ENCODE measurements around the gene IGSF21. TPM values are rescaled to one million over a fixed set of nuclear protein-coding genes. Genes with fewer than 3 reads are reported as not detected.

IGSF21 gene
- polyA plus RNA-seq, 2 of the 4 experiments (the other 2 are of a cell fraction) = not detected

- H3K4me2 ChIP-seq = no peak overlapping the region
- 100% methylated on average over 1 of the region's 1 CpG for WGBS (ENCODE audit: missing lambda C conversion rate)
- H3K4me1 ChIP-seq = no peaks in the 10 kb centered on the region
- FAIRE-seq = no peak
- DNase-seq (ENCODE audit: low read depth in 1 of 2, low spot score in 1 of 2) = no peak
- POLR2A ChIA-PET = no interaction called here
- no peaks in the 10 kb centered on the region for H3K9me3 ChIP-seq
- TF ChIP-seq TP53 (CRISPR knock-in tag; IDR thresholded peaks at IDR 0.05) (no peak), MAX (IDR thresholded peaks at IDR 0.05) (no peak), ZNF302 (CRISPR knock-in tag; IDR thresholded peaks at IDR 0.05) (no peak), MAFK (IDR thresholded peaks at IDR 0.05; ENCODE audit: partially characterized antibody) (no peak), ZSCAN20 (CRISPR knock-in tag; IDR thresholded peaks at IDR 0.05) (no peak), CHD2 (IDR thresholded peaks at IDR 0.05; ENCODE audit: low read length, partially characterized antibody) (no peak)
- no peak overlapping the region for H3K4me3 ChIP-seq
- ATAC-seq = no peak
- CTCF ChIA-PET = no interaction called here
- H3K27ac ChIP-seq = no peak overlapping the region
These were observed 18.1 kb upstream of the IGSF21 start for GRCh38 chr1:18089488-18089887.

GRCh38 chr1:18090636-18091035, 17.0 kb upstream of the IGSF21 start:
- ChIA-PET CTCF (interaction anchor here (0.6 to 2.8 kb wide), 4 partner anchors 10 to 429 kb away, joined by 3 to 14 read pairs (median 3); no protein-coding TSS in a partner anchor), POLR2A (no interaction called here)
- Histone ChIP-seq H3K4me2 (no peak overlapping the region), H3K4me1 (no peaks in the 10 kb centered on the region), H3K9me3 (no peaks in the 10 kb centered on the region), H3K4me3 (no peak overlapping the region), H3K27ac (no peak overlapping the region)
- TF ChIP-seq RAD21 (conservative IDR thresholded peaks at IDR 0.05 in 1 of 2, IDR thresholded peaks at IDR 0.05 in 1 of 2) = no peak
- ATAC-seq (no peak), DNase-seq (ENCODE audit: low read depth in 1 of 2, low spot score in 1 of 2) (no peak), FAIRE-seq (no peak)
- 68% methylated on average over 5 of the region's 8 CpGs for WGBS (ENCODE audit: missing lambda C conversion rate)

GRCh38 chr1:18091660-18092446, 15.7 kb upstream of the IGSF21 start:
- CTCF ChIA-PET = interaction anchor here (1.1 to 2.8 kb wide), 2 partner anchors 9 to 430 kb away, joined by 3 to 14 read pairs; no protein-coding TSS in a partner anchor
- ATAC-seq (peak; percentile 62 to 66; a peak in 4 of 6 replicates), FAIRE-seq (no peak), DNase-seq (ENCODE audit: low read depth in 1 of 2, low spot score in 1 of 2) (no peak)
- TF ChIP-seq ZFP36 (IDR thresholded peaks at IDR 0.05; ENCODE audit: borderline replicate concordance, partially characterized antibody) (no peak), BHLHE40 (IDR thresholded peaks at IDR 0.05; ENCODE audit: low read depth, low read length) (no peak), NPAS2 (CRISPR knock-in tag; IDR thresholded peaks at IDR 0.05; ENCODE audit: borderline replicate concordance) (no peak), NFE2L2 (conservative IDR thresholded peaks at IDR 0.05; ENCODE audit: low read length) (no peak), MAX (IDR thresholded peaks at IDR 0.05) (no peak), SMC3 (IDR thresholded peaks at IDR 0.05) (no peak), CEBPB (IDR thresholded peaks at IDR 0.05) (no peak), POLR2A (IDR thresholded peaks at IDR 0.05; ENCODE audit: low read length) (no peak), ZC3H11A (IDR thresholded peaks at IDR 0.05) (no peak)
- POLR2A ChIA-PET = no interaction called here
- Histone ChIP-seq H3K4me1 (no peaks in the 10 kb centered on the region), H3K4me3 (no peak overlapping the region), H3K9me3 (no peaks in the 10 kb centered on the region), H3K27ac (no peak overlapping the region), H3K4me2 (no peak overlapping the region)
- 38% methylated on average over 7 of the region's 7 CpGs for WGBS (ENCODE audit: missing lambda C conversion rate)

GRCh38 chr1:18093193-18093592, 14.4 kb upstream of the IGSF21 start:
- POLR2A ChIA-PET = no interaction called here

More at GRCh38 chr1:18093193-18093592, 14.4 kb upstream of the IGSF21 start:
- FAIRE-seq (no peak), ATAC-seq (no peak), DNase-seq (ENCODE audit: low read depth in 1 of 2, low spot score in 1 of 2) (no peak)
- Histone ChIP-seq H3K27ac (no peak overlapping the region), H3K9me3 (no peaks in the 10 kb centered on the region), H3K4me3 (no peak overlapping the region), H3K4me2 (no peak overlapping the region), H3K4me1 (no peaks in the 10 kb centered on the region)
- no peak for TF ChIP-seq RAD21 (conservative IDR thresholded peaks at IDR 0.05 in 1 of 2, IDR thresholded peaks at IDR 0.05 in 1 of 2)
- TF ChIP-seq HES2 (IDR thresholded peaks at IDR 0.05) = no peak
- TF ChIP-seq MAFK (IDR thresholded peaks at IDR 0.05; ENCODE audit: partially characterized antibody) = no peak
- CTCF ChIA-PET = no interaction called here
- WGBS (ENCODE audit: missing lambda C conversion rate) = 73% methylated on average over 2 of the region's 2 CpGs
